ENCODE data around the gene UBE2E2.

UBE2E2 gene

GRCh38 chr3:23489300-23490158 lies 286.4 kb downstream of the UBE2E2 start:
- TF ChIP-seq EP300 (IDR thresholded peaks at IDR 0.05; ENCODE audit: borderline replicate concordance) = no peak
- no peak for TF ChIP-seq NFIC (IDR thresholded peaks at IDR 0.05)
- no peak for TF ChIP-seq CEBPB (IDR thresholded peaks at IDR 0.05)
- TF ChIP-seq TAF1 (IDR thresholded peaks at IDR 0.05; ENCODE audit: low read depth) = no peak
- TF ChIP-seq EGR1 (IDR thresholded peaks at IDR 0.05) = no peak
- TF ChIP-seq FOXM1 (IDR thresholded peaks at IDR 0.05; ENCODE audit: borderline replicate concordance, low read depth) = no peak
- TF ChIP-seq TCF12 (IDR thresholded peaks at IDR 0.05; ENCODE audit: low read depth) = no peak
- TF ChIP-seq RAD21 (IDR thresholded peaks at IDR 0.05; ENCODE audit: low read depth) = no peak

- TF ChIP-seq MAX (IDR thresholded peaks at IDR 0.05) (no peak), USF1 (IDR thresholded peaks at IDR 0.05) (no peak), TAF1 (IDR thresholded peaks at IDR 0.05; ENCODE audit: low read depth) (no peak), EP300 (IDR thresholded peaks at IDR 0.05; ENCODE audit: borderline replicate concordance) (no peak), TCF12 (IDR thresholded peaks at IDR 0.05; ENCODE audit: low read depth) (no peak)
These were observed 287.3 kb downstream of the UBE2E2 start for GRCh38 chr3:23490459-23490858.

- TF ChIP-seq EP300 (IDR thresholded peaks at IDR 0.05; ENCODE audit: borderline replicate concordance) = no peak
- TF ChIP-seq NFIC (IDR thresholded peaks at IDR 0.05) = no peak
- no peak for TF ChIP-seq TEAD4 (IDR thresholded peaks at IDR 0.05)
- no peak for TF ChIP-seq ZBTB7A (IDR thresholded peaks at IDR 0.05; ENCODE audit: low read depth)
- no peak for TF ChIP-seq TCF12 (IDR thresholded peaks at IDR 0.05; ENCODE audit: low read depth)
- no peak for TF ChIP-seq FOXM1 (IDR thresholded peaks at IDR 0.05; ENCODE audit: borderline replicate concordance, low read depth)
- TF ChIP-seq YY1 (IDR thresholded peaks at IDR 0.05; ENCODE audit: low read depth) = no peak
- TF ChIP-seq EGR1 (IDR thresholded peaks at IDR 0.05) = no peak
- no peak for TF ChIP-seq CREB1 (IDR thresholded peaks at IDR 0.05; ENCODE audit: low read depth)
- TF ChIP-seq REST (IDR thresholded peaks at IDR 0.05; ENCODE audit: low read depth) = no peak
- no peak for TF ChIP-seq RAD21 (IDR thresholded peaks at IDR 0.05; ENCODE audit: low read depth)
- TF ChIP-seq USF1 (IDR thresholded peaks at IDR 0.05) = no peak
These were observed 288.9 kb downstream of the UBE2E2 start for GRCh38 chr3:23492057-23492456.

- no peak for TF ChIP-seq TAF1 (IDR thresholded peaks at IDR 0.05; ENCODE audit: low read depth)
- no peak for TF ChIP-seq CEBPB (IDR thresholded peaks at IDR 0.05)
- TF ChIP-seq FOXM1 (IDR thresholded peaks at IDR 0.05; ENCODE audit: borderline replicate concordance, low read depth) = no peak
- no peak for TF ChIP-seq MAX (IDR thresholded peaks at IDR 0.05)
- TF ChIP-seq RAD21 (IDR thresholded peaks at IDR 0.05; ENCODE audit: low read depth) = no peak
- no peak for TF ChIP-seq NFIC (IDR thresholded peaks at IDR 0.05)
- TF ChIP-seq TCF12 (IDR thresholded peaks at IDR 0.05; ENCODE audit: low read depth) = no peak
- no peak for TF ChIP-seq TEAD4 (IDR thresholded peaks at IDR 0.05)
- TF ChIP-seq USF1 (IDR thresholded peaks at IDR 0.05) = no peak
- no peak for TF ChIP-seq YY1 (IDR thresholded peaks at IDR 0.05; ENCODE audit: low read depth)
These were observed 290.8 kb downstream of the UBE2E2 start for GRCh38 chr3:23493889-23494288.

GRCh38 chr3:23494967-23495366 lies 291.8 kb downstream of the UBE2E2 start:
- TF ChIP-seq ZBTB7A (IDR thresholded peaks at IDR 0.05; ENCODE audit: low read depth) = no peak
- no peak for TF ChIP-seq YY1 (IDR thresholded peaks at IDR 0.05; ENCODE audit: low read depth)
- TF ChIP-seq TCF12 (IDR thresholded peaks at IDR 0.05; ENCODE audit: low read depth) = no peak
- no peak for TF ChIP-seq EGR1 (IDR thresholded peaks at IDR 0.05)
- no peak for TF ChIP-seq EP300 (IDR thresholded peaks at IDR 0.05; ENCODE audit: borderline replicate concordance)
- no peak for TF ChIP-seq NFIC (IDR thresholded peaks at IDR 0.05)
- no peak for TF ChIP-seq TAF1 (IDR thresholded peaks at IDR 0.05; ENCODE audit: low read depth)
- no peak for TF ChIP-seq USF1 (IDR thresholded peaks at IDR 0.05)
- TF ChIP-seq RAD21 (IDR thresholded peaks at IDR 0.05; ENCODE audit: low read depth) = no peak
- no peak for TF ChIP-seq CREB1 (IDR thresholded peaks at IDR 0.05; ENCODE audit: low read depth)
- TF ChIP-seq MAX (IDR thresholded peaks at IDR 0.05) = no peak

- no peak for TF ChIP-seq FOXM1 (IDR thresholded peaks at IDR 0.05; ENCODE audit: borderline replicate concordance, low read depth)
- TF ChIP-seq CREB1 (IDR thresholded peaks at IDR 0.05; ENCODE audit: low read depth) = no peak
- TF ChIP-seq EP300 (IDR thresholded peaks at IDR 0.05; ENCODE audit: borderline replicate concordance) = no peak
- no peak for TF ChIP-seq NFIC (IDR thresholded peaks at IDR 0.05)
- TF ChIP-seq TCF12 (IDR thresholded peaks at IDR 0.05; ENCODE audit: low read depth) = no peak
- TF ChIP-seq CEBPB (IDR thresholded peaks at IDR 0.05) = no peak
- TF ChIP-seq ZBTB7A (IDR thresholded peaks at IDR 0.05; ENCODE audit: low read depth) = no peak
- TF ChIP-seq USF1 (IDR thresholded peaks at IDR 0.05) = no peak
- TF ChIP-seq TAF1 (IDR thresholded peaks at IDR 0.05; ENCODE audit: low read depth) = no peak
- TF ChIP-seq EGR1 (IDR thresholded peaks at IDR 0.05) = no peak
These were observed 292.4 kb downstream of the UBE2E2 start for GRCh38 chr3:23495507-23495906.

Data from Ishikawa (cell line).